Choroid plexus epithelial cell (primary cell): Measurements from ENCODE around the gene CALU.

ENCODE experiments used
- DNase-seq: peaks from one replicate; pipeline ENCODE4 v3.0.0-alpha.2; 2010; ENCODE audit warnings: low read depth
- H3K4me3 ChIP-seq: 2 replicates; pipeline ENCODE4 v1.5.1; 2011; ENCODE audit warnings: low read depth, mild to moderate bottlenecking, control low read depth, low read length, moderate library complexity
- TF ChIP-seq, protein P1 (sequence below): conservative IDR thresholded peaks from 2 replicates; pipeline ENCODE4 v1.5.1; 2011; ENCODE audit warnings: low read depth, mild to moderate bottlenecking, control low read depth, inconsistent platforms, low read length, moderate library complexity

CALU gene

DNA sequence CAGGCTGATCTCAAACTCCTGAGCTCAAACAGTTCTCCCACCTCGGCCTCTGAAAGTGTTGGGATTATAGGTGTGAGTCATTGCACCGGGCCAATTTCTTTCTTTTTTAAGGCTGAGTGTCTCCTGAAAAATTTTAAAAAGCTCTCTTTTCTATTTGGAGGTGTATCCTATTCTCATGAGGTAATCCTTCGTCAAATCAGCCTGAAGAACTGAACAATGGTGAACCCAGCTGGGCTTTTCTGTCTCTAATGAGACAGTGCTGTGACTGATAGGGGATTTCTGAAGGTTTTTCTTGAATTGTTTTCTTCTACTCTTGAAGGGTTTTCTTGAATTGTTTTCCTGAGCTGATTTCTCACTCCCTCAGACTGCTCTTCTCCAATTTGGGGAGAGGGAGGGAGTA is 30.9 kb upstream of the CALU start:
- no peak for DNase-seq
- TF ChIP-seq, protein P1, sequence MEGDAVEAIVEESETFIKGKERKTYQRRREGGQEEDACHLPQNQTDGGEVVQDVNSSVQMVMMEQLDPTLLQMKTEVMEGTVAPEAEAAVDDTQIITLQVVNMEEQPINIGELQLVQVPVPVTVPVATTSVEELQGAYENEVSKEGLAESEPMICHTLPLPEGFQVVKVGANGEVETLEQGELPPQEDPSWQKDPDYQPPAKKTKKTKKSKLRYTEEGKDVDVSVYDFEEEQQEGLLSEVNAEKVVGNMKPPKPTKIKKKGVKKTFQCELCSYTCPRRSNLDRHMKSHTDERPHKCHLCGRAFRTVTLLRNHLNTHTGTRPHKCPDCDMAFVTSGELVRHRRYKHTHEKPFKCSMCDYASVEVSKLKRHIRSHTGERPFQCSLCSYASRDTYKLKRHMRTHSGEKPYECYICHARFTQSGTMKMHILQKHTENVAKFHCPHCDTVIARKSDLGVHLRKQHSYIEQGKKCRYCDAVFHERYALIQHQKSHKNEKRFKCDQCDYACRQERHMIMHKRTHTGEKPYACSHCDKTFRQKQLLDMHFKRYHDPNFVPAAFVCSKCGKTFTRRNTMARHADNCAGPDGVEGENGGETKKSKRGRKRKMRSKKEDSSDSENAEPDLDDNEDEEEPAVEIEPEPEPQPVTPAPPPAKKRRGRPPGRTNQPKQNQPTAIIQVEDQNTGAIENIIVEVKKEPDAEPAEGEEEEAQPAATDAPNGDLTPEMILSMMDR: no peak
- no peak overlapping the region for H3K4me3 ChIP-seq

DNA sequence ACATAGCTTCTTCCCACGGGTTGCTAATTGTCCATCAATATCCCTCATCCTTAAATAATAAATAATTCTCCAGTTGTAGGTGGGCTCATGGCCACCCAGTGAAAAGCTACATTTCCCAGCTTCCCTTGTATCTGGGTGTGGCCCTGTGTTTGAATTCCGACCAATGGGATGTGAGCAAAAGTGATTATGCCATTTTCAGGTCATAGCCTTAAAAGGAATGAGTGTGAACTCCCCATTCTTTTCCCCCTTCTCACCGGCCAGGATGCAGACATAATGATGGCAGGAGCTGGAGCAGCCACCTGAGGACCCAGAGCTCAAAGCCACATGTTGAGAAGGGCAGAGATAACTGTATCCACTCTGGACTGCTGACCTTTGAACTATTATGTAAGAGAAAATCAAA is 30.3 kb upstream of the CALU start:
- TF ChIP-seq, protein P1: no peak
- DNase-seq: no peak
- no peak overlapping the region for H3K4me3 ChIP-seq

DNA sequence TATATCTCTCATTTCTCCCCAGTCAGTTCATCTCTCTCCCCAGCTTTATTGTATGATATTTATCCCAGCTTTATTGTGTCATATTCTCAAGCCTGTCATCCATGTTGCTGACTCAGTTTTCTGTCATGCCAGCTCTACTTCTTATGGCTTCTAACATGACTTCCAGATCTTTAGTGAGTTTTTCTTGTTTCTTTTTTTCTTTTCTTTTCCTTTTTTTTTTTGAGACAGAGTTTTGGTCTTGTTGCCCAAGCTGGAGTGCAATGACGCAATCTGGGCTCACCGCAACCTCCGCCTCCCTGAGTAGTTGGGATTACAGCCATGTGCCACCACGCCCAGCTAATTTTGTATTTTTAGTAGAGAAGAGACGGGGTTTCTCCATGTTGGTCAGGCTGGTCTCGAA is 28.7 kb upstream of the CALU start:
- TF ChIP-seq, protein P1: no peak
- no peak for DNase-seq
- no peak overlapping the region for H3K4me3 ChIP-seq

DNA sequence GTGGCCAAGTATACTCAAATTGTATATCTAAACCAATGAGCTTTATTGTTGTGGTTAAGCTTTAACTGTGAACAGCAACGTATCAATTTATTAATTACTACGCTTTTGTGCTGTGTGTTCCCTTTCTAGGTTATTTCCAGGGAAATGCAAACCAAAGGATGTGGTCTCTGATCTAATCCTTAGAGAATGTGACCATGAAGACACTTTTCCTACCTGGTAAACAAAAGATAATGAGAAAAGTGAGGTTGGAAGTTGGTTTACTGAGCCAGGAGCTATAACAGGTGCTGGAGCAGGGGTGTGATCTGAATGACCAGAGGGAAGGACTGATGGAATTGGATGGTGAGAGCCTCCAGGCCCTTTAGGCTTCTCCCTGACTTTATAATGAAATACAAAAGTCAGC is 25.4 kb upstream of the CALU start:
- H3K4me3 ChIP-seq: no peak overlapping the region
- DNase-seq: no peak
- TF ChIP-seq, protein P1: no peak

DNA sequence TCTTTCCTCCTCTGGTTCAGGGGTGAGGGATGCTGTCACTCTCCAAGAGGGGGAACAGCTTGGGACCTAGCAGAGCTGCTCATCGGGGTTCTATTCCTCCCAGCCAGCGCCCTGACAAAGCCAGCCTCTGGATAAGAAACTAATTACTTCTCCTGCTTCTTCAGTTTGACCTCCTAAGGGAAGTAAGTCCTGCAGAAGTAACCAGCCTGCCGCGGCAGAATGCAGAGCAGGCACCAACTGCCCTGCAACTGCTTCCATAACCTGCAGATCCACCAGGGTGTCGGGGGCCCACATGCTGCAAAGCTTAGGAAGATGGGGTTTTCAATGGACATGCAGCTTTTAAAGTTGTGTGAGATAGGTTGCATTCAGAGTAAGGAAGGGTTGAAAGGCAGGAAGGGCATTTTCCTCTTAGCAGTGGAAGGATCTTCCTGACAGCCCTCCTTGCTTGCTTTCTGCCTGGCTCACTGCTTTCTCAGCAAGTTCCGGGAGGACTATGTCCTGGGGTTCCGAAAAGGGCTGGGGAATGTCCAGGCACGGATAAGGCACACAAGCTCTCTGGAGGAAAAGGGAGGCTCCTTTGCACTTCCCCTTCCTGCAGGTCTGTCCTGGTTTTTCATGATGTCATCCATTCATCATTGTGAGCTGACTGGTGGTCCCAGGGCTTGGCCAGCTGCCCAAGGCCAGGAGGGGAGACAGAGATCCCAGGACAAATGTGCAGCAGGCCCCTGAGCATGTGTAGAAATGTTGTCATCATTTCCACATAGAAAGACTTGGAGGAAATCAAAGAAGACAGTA is 24.3 kb upstream of the CALU start:
- TF ChIP-seq, protein P1: no peak
- no peak for DNase-seq
- no peak overlapping the region for H3K4me3 ChIP-seq

DNA sequence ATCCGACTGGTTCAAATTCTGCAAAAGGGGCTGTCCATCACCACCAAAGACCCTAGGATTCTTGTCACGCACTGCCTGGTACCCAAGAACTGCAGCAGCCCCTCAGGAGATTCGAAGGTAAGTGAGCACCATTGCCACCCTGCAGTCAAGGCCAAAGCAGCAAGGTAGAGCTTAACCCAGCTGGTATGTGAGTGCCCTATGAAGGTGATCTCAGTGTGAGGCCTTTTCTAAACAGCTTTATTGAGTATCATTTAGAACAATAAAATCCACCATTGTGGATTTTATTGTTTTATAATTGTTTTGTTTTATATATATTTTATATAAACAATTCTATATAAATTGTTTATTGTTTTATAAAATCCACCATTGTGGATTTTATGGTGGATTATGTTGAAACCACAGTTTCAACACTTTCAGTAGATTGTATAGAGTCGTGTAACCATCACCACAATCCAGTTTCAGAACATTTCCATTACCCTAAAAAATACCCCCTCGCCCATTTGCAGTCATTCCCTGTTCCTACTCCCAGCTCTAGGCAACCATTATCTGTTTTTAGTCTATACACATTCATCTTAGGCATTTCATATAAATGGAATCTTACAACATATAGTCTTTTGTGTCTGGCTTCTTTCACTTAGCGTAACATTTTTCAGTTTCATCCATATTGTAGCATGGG is 20.1 kb upstream of the CALU start:
- TF ChIP-seq, protein P1: no peak
- DNase-seq: no peak
- no peak overlapping the region for H3K4me3 ChIP-seq
